Stimulated activated CD4-positive, alpha-beta T cell treated with anti-CD3 and anti-CD28 coated beads, TNF-alpha, amount 100 ng/mL, for 1 hour (primary cell): ENCODE results near the gene IFNA10.
"Not testable (repeated sequence)": the region's sequence is repeated elsewhere in the genome, so short reads cannot be mapped to it uniquely, and the experiment has no call there.

ENCODE experiments used
- DNase-seq, 3 donors: peaks; one replicate each; pipeline ENCODE4 v3.0.0-alpha.2; 2020; ENCODE audit warnings: low read depth in 3 of 3, low spot score in 1 of 3

IFNA10 gene

GRCh38 chr9:21207043-21207442 is at the start of gene IFNA10:
TSS of gene IFNA10 (minus strand) at chr9:21207143. CDS start at chr9:21207097, 46 bp downstream.
- DNase-seq: not testable (repeated sequence)

- DNase-seq: no peak
These were observed 48.7 kb upstream of the IFNA10 start for GRCh38 chr9:21255538-21256212.

GRCh38 chr9:21252721-21253547 is 46.0 kb upstream of the IFNA10 start:
- DNase-seq: no peak

- DNase-seq: no peak
These were observed 44.7 kb upstream of the IFNA10 start for GRCh38 chr9:21251638-21252037.

GRCh38 chr9:21251190-21251589 is 44.2 kb upstream of the IFNA10 start:
- DNase-seq: no peak

- no peak for DNase-seq
These were observed 37.9 kb upstream of the IFNA10 start for GRCh38 chr9:21244836-21245235.

GRCh38 chr9:21239911-21240310 is 33.0 kb upstream of the IFNA10 start, which contains the start of gene IFNA14:
TSS of gene IFNA14 (minus strand) at chr9:21240005. CDS start at chr9:21239935, 70 bp downstream.
- DNase-seq: no peak

- not testable (repeated sequence) for DNase-seq
These were observed 29.4 kb upstream of the IFNA10 start for GRCh38 chr9:21236360-21236714.

- not testable (repeated sequence) for DNase-seq
These were observed 28.8 kb upstream of the IFNA10 start for GRCh38 chr9:21235468-21236359.

GRCh38 chr9:21234153-21234687 is 27.3 kb upstream of the IFNA10 start:
- DNase-seq: no peak

- no peak for DNase-seq
These were observed 26.3 kb upstream of the IFNA10 start for GRCh38 chr9:21233258-21233657.

GRCh38 chr9:21228122-21228521 is 21.2 kb upstream of the IFNA10 start, which contains the start of gene IFNA17:
TSS of gene IFNA17 (minus strand) at chr9:21228222. CDS start at chr9:21228173, 49 bp downstream.
- no peak for DNase-seq

GRCh38 chr9:21217211-21217610 is 10.3 kb upstream of the IFNA10 start, which contains the start of gene IFNA16:
TSS of gene IFNA16 (minus strand) at chr9:21217311. CDS start at chr9:21217305, 6 bp downstream.
- not testable (repeated sequence) for DNase-seq

GRCh38 chr9:21213411-21214326 is 6.7 kb upstream of the IFNA10 start:
- not testable (repeated sequence) for DNase-seq

GRCh38 chr9:21212160-21212559 is 5.2 kb upstream of the IFNA10 start:
- DNase-seq: not testable (repeated sequence)

GRCh38 chr9:21210782-21211181 is 3.8 kb upstream of the IFNA10 start:
- not testable (repeated sequence) for DNase-seq

GRCh38 chr9:21210311-21210710 is 3.4 kb upstream of the IFNA10 start:
- no peak for DNase-seq

- no peak for DNase-seq
These were observed 1.7 kb downstream of the IFNA10 start for GRCh38 chr9:21205204-21205603.

GRCh38 chr9:21202105-21202504 is 4.8 kb downstream of the IFNA10 start, which contains the start of gene IFNA7:
TSS of gene IFNA7 (minus strand) at chr9:21202205. CDS start at chr9:21202165, 40 bp downstream.
- DNase-seq: not testable (repeated sequence)
